ENCODE results near the gene AXIN2. TPM values are rescaled to one million over a fixed set of nuclear protein-coding genes. Genes with fewer than 3 reads are reported as not detected.
A peak's percentile ranks its signal among the peaks of the same experiment; 100 is the strongest.
"Not testable (repeated sequence)": the region's sequence is repeated elsewhere in the genome, so short reads cannot be mapped to it uniquely, and the experiment has no call there.

Gene AXIN2
- total RNA-seq, 1 donor from 2014 or later: under 0.01 TPM

- DNase-seq (ENCODE audit: low read depth) (no peak), FAIRE-seq (no peak)
- TF ChIP-seq CTCF (IDR thresholded peaks at IDR 0.05; ENCODE audit: insufficient read depth, low read length, severe bottlenecking): no peak
- H3K4me3 ChIP-seq (ENCODE audit: low read depth, low read length): no peak overlapping the region
- H3K27me3 ChIP-seq (ENCODE audit: control insufficient read depth, insufficient read depth, low read length): peaks cover 2% of the 10 kb centered on the region
- H3K36me3 ChIP-seq (ENCODE audit: control insufficient read depth, insufficient read depth, low read length): no peaks in the 10 kb centered on the region
Observed at GRCh38 chr17:65485388-65486299, 75.8 kb downstream of the AXIN2 start.

DNA sequence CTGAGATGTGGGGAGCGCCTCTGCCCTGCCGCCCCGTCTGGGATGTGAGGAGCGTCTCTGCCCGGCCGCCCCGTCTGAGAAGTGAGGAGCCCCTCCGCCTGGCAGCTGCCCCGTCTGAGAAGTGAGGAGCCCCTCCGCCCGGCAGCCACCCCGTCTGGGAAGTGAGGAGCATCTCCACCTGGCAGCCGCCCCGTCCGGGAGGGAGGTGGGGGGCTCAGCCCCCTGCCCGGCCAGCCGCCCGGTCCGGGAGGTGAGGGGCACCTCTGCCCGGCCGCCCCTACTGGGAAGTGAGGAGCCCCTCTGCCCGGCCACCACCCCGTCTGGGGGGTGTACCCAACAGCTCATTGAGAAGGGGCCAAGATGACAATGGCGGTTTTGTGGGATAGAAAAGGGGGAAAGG lies 77.0 kb downstream of the AXIN2 start:
- not testable (repeated sequence) for FAIRE-seq; H3K4me3 ChIP-seq (ENCODE audit: low read depth, low read length); H3K27me3 ChIP-seq (ENCODE audit: control insufficient read depth, insufficient read depth, low read length); H3K36me3 ChIP-seq (ENCODE audit: control insufficient read depth, insufficient read depth, low read length); DNase-seq (ENCODE audit: low read depth)

DNA sequence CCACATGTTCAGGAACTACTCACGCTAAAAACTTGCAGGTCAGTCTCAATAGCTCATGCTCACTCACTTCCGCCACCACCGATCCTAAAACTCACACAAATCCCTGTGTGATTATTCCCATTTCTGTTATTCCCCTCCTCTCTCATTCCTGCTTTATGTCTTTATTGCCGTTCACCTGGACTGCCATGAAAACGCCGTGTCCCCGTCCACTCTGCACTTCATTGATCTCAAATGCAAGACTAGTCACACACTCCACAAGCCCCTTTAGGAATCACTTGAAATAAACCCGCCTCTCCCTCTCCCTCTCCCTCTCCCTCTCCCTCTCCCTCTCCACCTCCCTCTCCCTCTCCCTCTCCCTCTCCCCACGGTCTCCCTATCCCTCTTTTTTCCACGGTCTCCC lies 78.0 kb downstream of the AXIN2 start:
- Histone ChIP-seq H3K36me3 (ENCODE audit: control insufficient read depth, insufficient read depth, low read length) (no peaks in the 10 kb centered on the region), H3K27me3 (ENCODE audit: control insufficient read depth, insufficient read depth, low read length) (peaks cover 2% of the 10 kb centered on the region), H3K4me3 (ENCODE audit: low read depth, low read length) (no peak overlapping the region)
- no peak for TF ChIP-seq CTCF (IDR thresholded peaks at IDR 0.05; ENCODE audit: insufficient read depth, low read length, severe bottlenecking)
- DNase-seq (ENCODE audit: low read depth) (no peak), FAIRE-seq (no peak)

- Histone ChIP-seq H3K4me3 (ENCODE audit: low read depth, low read length) (no peak overlapping the region), H3K36me3 (ENCODE audit: control insufficient read depth, insufficient read depth, low read length) (no peaks in the 10 kb centered on the region), H3K27me3 (ENCODE audit: control insufficient read depth, insufficient read depth, low read length) (peaks cover 2% of the 10 kb centered on the region)
- DNase-seq (ENCODE audit: low read depth) (no peak), FAIRE-seq (no peak)
- no peak for TF ChIP-seq CTCF (IDR thresholded peaks at IDR 0.05; ENCODE audit: insufficient read depth, low read length, severe bottlenecking)
Observed at GRCh38 chr17:65482201-65482600, 79.2 kb downstream of the AXIN2 start.

- no peak for TF ChIP-seq CTCF (IDR thresholded peaks at IDR 0.05; ENCODE audit: insufficient read depth, low read length, severe bottlenecking)
- H3K27me3 ChIP-seq (ENCODE audit: control insufficient read depth, insufficient read depth, low read length): no peaks in the 10 kb centered on the region
- no peak overlapping the region for H3K4me3 ChIP-seq (ENCODE audit: low read depth, low read length)
- FAIRE-seq (peak; percentile 70), DNase-seq (ENCODE audit: low read depth) (no peak)
- H3K36me3 ChIP-seq (ENCODE audit: control insufficient read depth, insufficient read depth, low read length): no peaks in the 10 kb centered on the region
Observed at GRCh38 chr17:65479282-65479681, 82.2 kb downstream of the AXIN2 start.
